HG03135 (cell line): Measurements from ENCODE around the gene M1AP.
A peak's percentile ranks its signal among the peaks of the same experiment; 100 is the strongest.

ENCODE experiments used
- ATAC-seq: cut with Tn5 transposase; IDR thresholded peaks from one replicate; pipeline ENCODE4 v1.9.1; 2021; ENCODE audit warnings: mild to moderate bottlenecking, moderate library complexity; ENCODE audit not compliant: unreplicated experiment

M1AP gene

DNA sequence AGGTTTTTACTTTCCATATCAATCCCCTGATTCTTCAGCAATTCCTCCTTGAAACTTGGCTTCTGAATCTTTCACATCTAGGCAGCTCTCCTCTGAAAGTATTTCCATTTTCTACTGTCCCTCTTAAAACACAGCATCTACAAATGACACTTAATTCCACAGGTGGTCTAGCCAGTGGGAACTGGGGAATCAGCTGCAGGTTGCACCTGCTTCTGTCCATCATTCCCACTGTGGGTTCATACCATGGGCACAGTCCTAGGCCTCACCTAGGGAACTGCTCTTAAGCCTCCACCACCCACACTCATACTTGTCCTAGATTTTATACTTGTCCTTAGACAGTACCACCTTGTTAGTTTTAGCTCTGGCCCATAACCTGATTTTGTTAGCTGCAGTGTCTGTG lies 96.6 kb downstream of the M1AP start:
- no peak for ATAC-seq

DNA sequence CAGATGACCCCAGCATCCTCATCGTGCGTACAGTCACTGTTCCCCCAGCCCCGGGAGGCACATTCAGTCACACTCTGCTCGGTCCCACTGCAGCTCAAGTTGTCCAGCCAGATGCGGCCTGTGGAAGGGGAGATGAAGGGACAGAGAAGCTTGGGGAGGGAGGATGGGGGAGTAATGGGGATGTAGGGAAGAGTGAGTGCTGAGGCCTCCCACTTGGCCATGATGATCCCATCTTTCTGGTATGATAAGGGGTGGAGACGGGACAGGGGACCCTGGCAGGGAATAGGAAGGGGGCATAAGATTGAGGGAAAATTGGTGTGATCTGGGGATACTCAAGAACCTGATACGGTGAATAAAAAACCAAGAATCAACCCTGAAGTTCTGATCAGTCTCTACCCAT lies 97.9 kb downstream of the M1AP start:
- no peak for ATAC-seq

DNA sequence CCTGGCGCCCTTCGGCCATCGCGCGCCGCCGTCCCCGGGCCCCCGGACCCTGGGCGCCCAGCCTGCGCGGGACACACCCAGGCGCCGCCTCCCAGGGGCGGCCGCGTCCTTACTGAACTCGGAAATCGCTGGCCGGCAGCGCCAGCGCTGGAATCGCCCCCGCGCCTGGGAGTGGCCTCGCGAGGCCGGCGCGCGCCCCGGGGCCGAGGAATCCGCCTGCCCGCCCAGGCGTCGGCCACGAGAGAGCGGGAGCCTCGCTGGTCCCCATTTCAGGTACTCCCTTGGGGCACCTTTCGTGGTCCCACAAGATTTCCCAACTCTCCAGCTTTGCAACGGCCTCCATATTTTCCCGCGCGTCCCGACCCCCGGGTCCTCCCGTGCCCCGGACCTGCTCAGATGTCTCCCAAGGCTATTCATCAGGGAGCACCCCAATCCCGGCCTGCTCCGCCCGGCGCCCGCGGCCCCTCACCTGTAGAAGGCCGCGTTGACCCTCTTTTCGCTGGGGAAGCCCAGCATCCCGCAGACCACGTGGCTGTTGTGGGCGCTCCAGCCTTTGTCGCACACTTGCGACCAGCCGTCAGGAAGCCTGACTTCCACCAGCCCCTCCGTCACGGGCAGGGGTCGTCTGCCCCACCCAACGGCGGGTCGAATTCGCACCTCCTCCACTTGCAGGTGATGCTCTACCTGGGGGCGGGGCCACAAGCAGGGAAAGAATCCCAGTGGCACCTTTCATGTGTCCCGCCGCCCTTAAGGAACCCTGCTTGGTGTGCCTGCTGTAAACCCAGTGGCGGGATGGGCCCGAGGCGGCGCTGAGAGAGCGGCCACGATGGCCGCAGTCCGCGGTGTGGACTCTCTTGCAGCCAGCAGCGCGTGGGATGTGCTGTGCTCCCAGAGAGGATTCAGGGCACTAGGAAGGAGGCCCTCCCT lies 99.0 kb downstream of the M1AP start:
- no peak for ATAC-seq

DNA sequence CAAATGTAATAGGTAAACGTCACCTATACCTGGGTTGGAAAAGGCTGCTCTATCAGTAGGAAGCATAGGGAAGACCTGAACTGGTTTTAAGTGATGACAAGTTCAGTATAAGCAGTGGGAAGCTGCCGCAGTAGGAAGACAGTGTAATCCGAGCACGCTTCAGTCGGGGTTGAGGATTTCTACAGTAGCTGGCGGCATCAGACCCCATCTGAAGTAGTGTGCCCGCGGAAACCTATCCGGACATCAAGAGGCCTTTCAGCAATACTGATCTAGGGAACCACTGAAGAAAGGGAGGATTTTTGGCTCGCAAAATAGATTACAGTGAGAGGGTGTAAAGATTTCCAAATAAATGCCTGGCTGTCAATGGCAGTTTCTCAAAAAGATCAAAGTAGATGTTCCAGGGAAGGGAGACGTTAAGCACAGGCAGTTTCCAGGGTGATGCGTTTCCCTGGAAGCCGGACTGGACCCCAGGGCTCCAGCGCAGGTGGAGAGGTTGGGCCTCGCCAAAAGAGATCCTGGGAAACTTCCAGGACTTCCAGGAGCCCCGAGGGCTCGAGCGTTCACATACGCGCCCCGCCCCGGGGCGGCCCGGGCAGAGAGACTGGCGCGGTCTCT lies 99.7 kb downstream of the M1AP start:
- no peak for ATAC-seq

DNA sequence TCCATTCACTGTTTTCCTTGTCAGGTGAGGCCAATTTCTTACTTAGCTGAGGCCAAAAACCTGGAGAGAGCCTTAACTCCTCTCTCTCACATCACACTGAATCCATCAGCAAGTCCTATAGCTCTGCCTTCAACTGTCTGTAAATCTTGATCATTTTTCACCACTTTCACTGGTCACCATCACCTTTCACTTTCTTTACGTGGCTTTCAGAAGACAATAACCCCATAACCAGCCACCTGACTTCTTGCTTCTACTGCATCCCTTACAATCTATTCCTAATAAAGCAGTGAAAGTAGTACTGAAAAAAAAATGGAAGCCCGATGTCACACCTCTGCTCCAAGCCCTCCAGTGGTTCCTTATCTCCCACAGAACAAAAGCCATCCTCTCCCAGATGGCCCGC lies 102.1 kb downstream of the M1AP start:
- ATAC-seq, result no peak

DNA sequence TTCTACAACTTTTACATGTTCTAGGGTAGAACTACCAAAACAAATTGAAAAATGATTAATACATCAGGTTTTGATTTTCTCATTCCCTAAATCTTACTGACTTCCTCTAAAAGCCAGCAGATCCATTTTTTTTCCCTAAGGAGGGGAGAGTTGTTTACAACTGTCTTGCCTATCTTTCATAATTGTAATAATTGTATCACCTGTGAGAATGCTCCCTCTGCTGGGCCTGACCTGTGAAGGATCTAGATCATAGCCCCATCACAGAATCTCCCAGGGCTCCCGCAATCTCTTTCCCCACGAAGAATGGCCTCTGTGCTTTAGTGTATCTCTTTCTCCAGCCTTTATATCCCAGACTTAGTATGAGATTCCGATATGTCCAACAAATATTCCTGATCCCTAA lies 103.5 kb downstream of the M1AP start:
- no peak for ATAC-seq

DNA sequence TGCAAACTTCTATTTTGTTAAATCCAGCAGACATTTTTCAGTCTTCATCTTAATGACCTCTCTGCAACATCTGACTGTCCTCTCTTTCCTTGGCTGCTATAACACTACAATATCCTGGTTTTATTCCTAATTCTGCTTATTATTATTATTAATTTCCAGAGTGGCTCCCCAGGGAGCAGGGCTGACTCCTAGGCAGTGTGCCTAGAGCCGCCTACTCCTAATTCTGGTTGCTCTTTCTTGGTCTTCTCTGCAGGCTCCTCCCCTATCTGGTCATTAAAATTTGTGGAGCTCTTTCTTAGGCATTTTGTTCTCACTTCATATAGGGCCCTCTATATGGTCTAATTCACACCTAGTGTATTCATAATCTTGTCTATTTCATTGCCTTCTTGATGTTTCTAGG lies 105.2 kb downstream of the M1AP start:
- no peak for ATAC-seq

DNA sequence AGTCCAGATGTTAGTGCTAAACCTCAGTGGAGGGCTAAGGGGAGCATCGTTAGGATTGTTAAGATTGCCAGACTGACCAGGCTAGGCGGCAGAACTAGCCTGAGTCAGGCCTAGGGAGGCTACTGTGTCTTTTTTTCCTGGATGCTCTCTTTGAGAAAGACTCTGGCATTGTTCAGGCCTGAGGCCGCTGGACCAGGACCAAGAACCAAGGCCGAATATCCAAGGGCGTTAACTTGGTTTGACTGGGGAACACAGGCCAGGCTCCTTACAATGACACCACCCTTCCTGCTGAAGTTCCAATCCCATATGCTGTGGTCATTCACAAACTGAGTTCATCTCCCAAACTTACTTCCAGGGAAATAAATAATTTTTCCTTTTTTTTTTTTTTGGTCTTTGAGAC lies 107.8 kb downstream of the M1AP start:
- ATAC-seq, result no peak

DNA sequence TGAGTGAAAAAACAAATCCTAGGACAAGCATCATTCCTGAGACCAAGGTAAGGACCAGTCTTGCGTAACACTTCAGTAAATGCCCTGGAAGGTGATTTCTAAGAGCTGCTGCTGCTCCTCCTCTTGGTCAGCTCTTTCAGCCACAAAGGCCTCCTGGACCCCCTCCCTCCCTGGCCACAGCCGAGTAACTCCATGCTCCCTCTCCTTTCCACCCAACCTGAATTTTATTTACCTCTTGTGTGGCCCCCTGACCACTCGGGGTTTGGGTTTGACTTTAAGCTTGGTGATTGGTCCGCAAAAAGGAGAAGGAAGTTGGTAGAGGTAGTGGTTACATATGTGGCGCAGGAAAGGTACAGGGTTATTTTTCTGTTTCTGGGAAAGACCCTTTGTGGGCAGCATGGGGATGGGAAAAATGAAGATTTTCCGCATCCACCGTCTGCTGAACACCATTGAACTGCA lies 109.2 kb downstream of the M1AP start:
- ATAC-seq, result no peak

DNA sequence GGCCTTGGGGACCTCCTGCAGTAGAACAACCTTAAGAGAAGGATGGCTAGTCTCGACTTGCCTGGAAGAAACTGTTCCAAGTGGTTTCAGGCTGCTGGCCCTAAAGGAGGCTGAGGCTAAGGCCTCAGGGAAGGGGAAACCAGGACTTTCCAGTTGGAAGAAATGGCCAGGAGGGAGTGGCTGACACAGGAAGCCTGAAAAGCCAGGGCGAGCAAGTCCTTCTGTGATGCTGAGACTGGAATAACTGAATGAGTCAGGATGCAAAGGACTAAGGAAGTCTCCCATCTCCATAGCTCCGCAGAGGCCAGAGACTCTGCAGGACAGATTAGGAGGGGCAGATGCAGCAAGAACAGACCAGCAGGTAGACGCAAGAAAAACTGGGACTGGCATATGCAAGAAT lies 111.0 kb downstream of the M1AP start:
- ATAC-seq, result no peak

DNA sequence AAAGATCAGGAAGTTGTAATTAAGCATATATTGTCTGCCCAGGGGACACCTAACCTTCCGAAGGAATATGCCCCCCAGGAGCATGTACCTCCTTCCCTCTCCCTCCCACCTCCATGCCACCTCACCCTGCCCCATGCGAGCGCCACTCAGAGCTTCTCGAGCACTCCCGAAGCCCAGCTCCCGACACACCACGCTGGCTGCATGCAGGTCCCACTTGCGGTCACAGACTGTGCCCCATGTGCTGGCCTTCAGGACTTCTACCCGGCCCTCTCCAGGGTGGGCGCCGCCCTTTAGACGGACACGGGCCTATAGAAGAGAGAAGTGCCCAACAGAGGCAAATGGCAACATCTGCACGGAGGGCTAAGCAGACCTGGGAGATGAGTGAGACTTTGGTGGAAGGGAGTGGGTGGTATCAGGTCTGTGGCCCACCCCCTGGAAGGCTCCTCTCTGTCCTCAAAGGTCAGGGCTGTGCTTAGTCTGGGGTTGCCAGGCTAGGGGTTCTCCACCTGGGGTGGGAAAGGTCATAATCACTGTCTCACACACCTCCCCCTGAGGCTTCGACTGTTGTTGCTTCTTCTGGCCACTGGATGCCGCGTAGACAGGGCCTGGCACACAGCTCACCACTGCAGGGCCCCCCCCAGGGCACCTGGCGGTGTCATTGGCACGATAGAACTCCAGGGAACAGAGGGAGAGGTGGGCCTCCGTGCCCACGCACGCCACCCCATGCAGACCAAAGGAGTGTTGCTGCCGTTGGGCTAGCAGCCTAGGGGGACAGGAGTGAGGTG lies 111.8 kb downstream of the M1AP start:
- no peak for ATAC-seq

DNA sequence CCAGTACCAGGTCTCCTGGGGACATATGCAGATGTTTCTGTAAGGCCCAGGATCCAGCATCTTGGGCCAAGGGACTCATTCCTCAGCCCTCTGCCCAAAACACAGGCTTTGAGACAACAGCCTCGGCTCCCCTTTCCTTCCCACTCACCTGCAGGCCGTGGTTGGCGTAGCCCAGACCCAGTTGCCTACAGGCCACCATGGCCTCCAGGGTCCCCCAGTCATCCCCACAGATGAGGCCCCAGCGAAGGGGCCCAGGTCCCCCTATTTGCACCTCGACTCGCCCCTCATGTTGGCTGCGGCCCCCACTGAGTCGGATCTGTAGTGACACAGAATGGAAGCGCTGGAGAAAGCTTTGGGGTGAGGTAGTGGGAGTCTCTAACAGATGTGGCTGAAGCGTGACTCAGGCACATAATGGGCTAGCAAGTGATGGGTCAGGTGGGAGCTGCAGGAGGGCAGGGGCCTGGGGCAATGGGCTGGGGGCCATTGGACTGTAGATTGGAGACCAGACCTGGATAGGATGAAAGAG lies 112.6 kb downstream of the M1AP start:
- ATAC-seq, result no peak

DNA sequence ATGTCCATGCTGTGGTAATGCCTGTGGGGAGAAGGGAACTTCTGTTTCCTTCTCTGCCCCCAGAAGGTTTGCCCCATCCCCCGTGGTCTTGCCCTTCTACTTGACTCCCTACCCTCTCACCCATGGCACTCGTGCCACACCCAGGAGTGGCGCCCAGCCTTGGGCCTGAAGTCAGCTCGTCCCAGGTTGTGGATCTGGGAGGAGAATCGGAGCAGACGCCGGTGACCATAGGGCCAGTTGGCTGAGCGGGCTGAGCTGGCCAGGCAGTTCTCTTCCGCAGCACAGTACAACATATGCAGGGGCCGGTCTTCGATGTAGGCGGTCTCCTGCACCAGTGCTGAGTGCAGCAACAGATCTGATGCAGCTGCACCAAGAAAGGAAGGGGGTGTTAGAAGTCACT lies 113.7 kb downstream of the M1AP start:
- no peak for ATAC-seq

DNA sequence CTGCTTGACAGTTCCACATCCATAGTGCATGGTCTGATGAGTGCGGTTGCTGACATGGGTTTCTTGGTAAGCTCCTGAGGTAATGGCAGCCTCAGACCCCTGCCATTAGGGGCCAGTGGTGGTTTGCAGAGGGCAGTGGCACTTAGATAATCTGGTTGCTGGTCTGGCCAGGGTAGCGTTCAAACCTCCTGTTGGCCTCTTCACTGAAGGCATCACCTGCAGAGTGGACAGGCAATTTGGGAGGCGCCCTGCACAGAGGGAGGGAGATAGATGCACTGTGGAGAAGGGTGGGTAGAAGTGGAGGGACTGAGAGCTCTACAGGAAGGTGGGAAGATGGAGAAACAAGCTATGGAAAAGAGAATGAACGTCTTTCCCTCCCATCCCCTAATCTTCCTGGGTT lies 114.7 kb downstream of the M1AP start:
- no peak for ATAC-seq

DNA sequence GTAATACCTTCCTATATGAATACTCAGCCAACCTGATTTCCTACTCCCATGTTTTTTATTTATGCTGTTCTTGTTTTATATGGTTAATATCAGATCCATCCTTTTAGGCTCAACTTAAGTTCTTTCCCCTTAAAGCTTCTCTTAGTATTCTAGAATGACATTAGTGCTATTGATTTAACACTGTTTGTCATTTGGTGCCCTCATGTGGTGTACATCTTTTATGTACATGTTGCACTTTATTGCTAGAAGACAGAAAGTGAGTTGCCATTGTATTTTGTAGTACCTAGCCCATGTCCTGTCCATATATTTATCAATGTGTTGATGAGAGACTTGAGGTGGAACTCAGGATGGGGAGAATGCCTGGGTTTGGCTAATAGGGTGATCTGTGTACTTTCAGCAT lies 115.9 kb downstream of the M1AP start:
- ATAC-seq, result no peak

DNA sequence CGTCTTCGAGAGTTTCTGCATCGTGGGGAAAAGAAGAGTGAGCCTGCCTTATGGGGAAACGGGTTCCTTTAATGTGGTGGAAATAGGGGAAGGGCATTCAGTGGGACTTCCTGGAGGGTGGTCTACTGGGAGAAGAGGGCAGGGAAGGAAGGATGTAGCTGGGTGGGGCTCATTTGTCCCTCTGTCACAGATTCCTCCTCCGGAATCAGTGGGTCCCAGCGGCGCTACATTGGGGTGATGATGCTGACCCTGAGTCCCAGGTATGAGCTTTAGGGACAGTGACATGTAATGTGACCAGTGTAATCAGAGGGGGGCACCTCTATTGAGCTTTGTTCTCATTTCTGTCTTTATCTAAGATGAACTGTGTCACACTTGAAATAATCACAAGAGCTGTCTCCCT lies 116.5 kb downstream of the M1AP start:
- ATAC-seq, result no peak

DNA sequence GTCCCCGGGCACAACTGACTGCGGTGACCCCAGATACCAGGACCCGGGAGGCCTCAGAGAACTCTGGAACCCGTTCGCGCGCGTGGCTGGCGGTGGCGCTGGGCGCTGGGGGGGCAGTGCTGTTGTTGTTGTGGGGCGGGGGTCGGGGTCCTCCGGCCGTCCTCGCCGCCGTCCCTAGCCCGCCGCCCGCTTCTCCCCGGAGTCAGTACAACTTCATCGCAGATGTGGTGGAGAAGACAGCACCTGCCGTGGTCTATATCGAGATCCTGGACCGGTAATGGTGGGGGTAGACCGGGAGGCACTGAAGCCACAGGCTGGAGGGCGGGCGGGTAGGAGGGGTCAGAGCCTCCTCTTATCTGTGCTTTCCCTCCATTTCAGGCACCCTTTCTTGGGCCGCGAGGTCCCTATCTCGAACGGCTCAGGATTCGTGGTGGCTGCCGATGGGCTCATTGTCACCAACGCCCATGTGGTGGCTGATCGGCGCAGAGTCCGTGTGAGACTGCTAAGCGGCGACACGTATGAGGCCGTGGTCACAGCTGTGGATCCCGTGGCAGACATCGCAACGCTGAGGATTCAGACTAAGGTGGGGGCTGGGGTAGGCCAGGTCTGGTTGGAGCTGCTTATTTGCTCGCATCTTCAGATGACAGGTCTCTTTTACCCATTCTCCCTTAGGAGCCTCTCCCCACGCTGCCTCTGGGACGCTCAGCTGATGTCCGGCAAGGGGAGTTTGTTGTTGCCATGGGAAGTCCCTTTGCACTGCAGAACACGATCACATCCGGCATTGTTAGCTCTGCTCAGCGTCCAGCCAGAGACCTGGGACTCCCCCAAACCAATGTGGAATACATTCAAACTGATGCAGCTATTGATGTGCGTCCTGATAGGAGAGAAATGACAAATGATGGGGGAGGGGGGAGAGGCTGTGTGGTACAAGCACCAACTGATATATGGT lies 117.6 kb downstream of the M1AP start:
- ATAC-seq, result peak; percentile 22

DNA sequence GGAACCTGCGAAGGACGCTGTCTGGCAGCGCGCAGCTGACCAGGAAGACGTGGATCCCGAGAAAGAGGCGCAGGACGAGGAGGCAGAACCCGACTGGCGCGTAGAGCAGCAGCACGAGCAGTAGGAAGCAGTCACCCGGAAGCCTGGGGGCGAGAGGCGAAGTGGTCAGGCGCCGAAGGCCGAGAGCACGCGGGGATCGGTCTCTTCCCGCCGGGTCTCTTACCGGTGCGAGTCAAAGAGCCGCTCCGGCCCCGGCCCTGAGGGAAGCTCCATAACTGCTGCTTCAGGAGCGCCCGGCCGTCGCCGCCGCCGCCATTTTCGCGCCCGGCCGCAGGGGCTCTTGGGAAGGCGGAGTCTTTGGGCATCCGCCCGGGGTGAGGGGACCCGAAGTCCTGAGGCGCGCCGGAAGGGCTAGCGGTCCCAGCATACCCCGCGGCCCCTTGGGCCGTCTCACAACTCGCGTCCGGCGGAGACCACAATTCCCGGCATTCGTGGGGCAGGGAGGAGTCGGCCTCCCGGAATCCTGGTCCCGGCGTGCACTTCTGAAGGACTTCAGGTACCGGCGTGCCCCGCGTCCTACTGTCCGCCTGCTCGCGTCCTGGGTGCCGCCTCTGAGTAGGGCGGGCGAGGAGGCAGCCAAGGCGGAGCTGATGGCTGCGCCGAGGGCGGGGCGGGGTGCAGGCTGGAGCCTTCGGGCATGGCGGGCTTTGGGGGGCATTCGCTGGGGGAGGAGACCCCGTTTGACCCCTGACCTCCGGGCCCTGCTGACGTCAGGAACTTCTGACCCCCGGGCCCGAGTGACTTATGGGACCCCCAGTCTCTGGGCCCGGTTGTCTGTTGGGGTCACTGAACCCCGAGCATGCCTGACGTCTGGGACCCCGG lies 118.5 kb downstream of the M1AP start, which contains the start of the genes AUP1 and HTRA2:
AUP1 (minus strand) TSS at position 350 of the 882 bp plus-strand sequence; CDS start at position 273, 77 bp downstream.
HTRA2 (plus strand) TSS at position 577 of the 882 bp plus-strand sequence; CDS start at position 651, 74 bp downstream.
- ATAC-seq, result peak; percentile 80
